IMR-90 (cell line): ENCODE measurements around the gene APIP. TPM values are rescaled to one million over a fixed set of nuclear protein-coding genes. Genes with fewer than 3 reads are reported as not detected.

Source experiments
- ATAC-seq: fragments of 200-7000 bp; cut with Tn5 transposase; 2 replicates; pipeline ENCODE4 v1.9.1; 2020; ENCODE audit warnings: low read depth, mild to moderate bottlenecking, moderate library complexity
- BruUV-seq: library from RNA; stranded (reverse); fragments of 400-500 nt; replicated peaks from 2 replicates; lab custom pipeline; 2021; lab: Mats Ljungman, UMichigan
- CTCF ChIA-PET: fragments of 300-600 bp; formaldehyde crosslinking; extraction: SDS; loops from one replicate; lab custom pipeline; 2021; ENCODE audit warnings: antibody characterized with exemption; lab: Yijun Ruan, JAX
- POLR2A ChIA-PET: fragments of 300-600 bp; sonication (Branson Sonifier 250); formaldehyde crosslinking; loops from one replicate; lab custom pipeline; 2022; ENCODE audit warnings: antibody characterized with exemption; ENCODE audit not compliant: unreplicated experiment; lab: Charles Lee
- DNase-seq: peaks from one replicate; pipeline ENCODE4 v3.0.0; 2013
- H2AFZ ChIP-seq: replicated peaks from 2 replicates; pipeline ENCODE3; 2013; ENCODE audit warnings: low read length, mild to moderate bottlenecking; ENCODE audit not compliant: poor library complexity
- H2AK5ac ChIP-seq: 2 replicates; pipeline ENCODE4 v1.6.1; 2013; ENCODE audit warnings: low read depth, low read length, inconsistent platforms
- H2AK9ac ChIP-seq: replicated peaks from 2 replicates; pipeline ENCODE3; 2013; ENCODE audit warnings: mild to moderate bottlenecking, low read depth, low read length, moderate library complexity; ENCODE audit not compliant: poor library complexity
- H2BK120ac ChIP-seq: 2 replicates; pipeline ENCODE4 v1.6.1; 2013; ENCODE audit warnings: low read depth, low read length, inconsistent platforms
- H2BK15ac ChIP-seq: 3 replicates; pipeline ENCODE4 v1.6.1; 2013; ENCODE audit warnings: low read depth, low read length, inconsistent platforms
- H2BK20ac ChIP-seq: 2 replicates; pipeline ENCODE4 v1.6.1; 2013; ENCODE audit warnings: low read depth, mild to moderate bottlenecking, inconsistent platforms, low read length, moderate library complexity
- H2BK5ac ChIP-seq: 2 replicates; pipeline ENCODE4 v1.6.1; 2013; ENCODE audit warnings: mild to moderate bottlenecking, low read depth, low read length, inconsistent platforms; ENCODE audit not compliant: poor library complexity, severe bottlenecking
- H3K14ac ChIP-seq: replicated peaks from 2 replicates; pipeline ENCODE4 v1.6.1; 2013; ENCODE audit warnings: low read depth, low read length, inconsistent platforms
- H3K18ac ChIP-seq: 2 replicates; pipeline ENCODE4 v1.6.1; 2013; ENCODE audit warnings: low read depth, low read length, control low read depth
- H3K23ac ChIP-seq: 2 replicates; pipeline ENCODE4 v1.6.1; 2013; ENCODE audit warnings: low read depth, low read length, inconsistent platforms
- H3K27ac ChIP-seq: 2 replicates; pipeline ENCODE4 v1.5.1; 2013; ENCODE audit warnings: mild to moderate bottlenecking, control low read depth, low read length; ENCODE audit not compliant: insufficient read depth
- H3K27me3 ChIP-seq: 2 replicates; pipeline ENCODE4 v1.6.1; 2013; ENCODE audit warnings: low read length; ENCODE audit not compliant: control insufficient read depth, insufficient read depth
- H3K36me3 ChIP-seq: 2 replicates; pipeline ENCODE4 v1.6.1; 2013; ENCODE audit warnings: low read length, mixed read lengths; ENCODE audit not compliant: control insufficient read depth, insufficient read depth
- H3K4ac ChIP-seq: 2 replicates; pipeline ENCODE4 v1.6.1; 2013; ENCODE audit warnings: low read depth, low read length, inconsistent platforms
- H3K4me1 ChIP-seq: 2 replicates; pipeline ENCODE4 v1.6.1; 2013; ENCODE audit warnings: low read length, mixed read lengths; ENCODE audit not compliant: control insufficient read depth, insufficient read depth
- H3K4me2 ChIP-seq: 2 replicates; pipeline ENCODE4 v1.6.1; 2013; ENCODE audit warnings: low read depth, mild to moderate bottlenecking, control low read depth, low read length, moderate library complexity
- H3K4me3 ChIP-seq: 2 replicates; pipeline ENCODE4 v1.5.1; 2013; ENCODE audit warnings: low read depth, mild to moderate bottlenecking, control low read depth, low read length, moderate library complexity; ENCODE audit not compliant: insufficient read depth
- H3K56ac ChIP-seq: 2 replicates; pipeline ENCODE4 v1.6.1; 2013; ENCODE audit warnings: low read length, inconsistent platforms; ENCODE audit not compliant: insufficient read depth; ENCODE audit errors: extremely low read depth
- H3K79me1 ChIP-seq, 2 experiments: 2 replicates each; pipeline ENCODE4 v1.6.1; 2013; ENCODE audit warnings: low read length in 2 of 2, inconsistent platforms in 1 of 2, low read depth in 1 of 2
- H3K9ac ChIP-seq: 2 replicates; pipeline ENCODE4 v1.6.1; 2013; ENCODE audit warnings: low read depth, low read length, control low read depth
- H3K9me1 ChIP-seq: 2 replicates; pipeline ENCODE4 v1.6.1; 2013; ENCODE audit warnings: low read length, inconsistent platforms; ENCODE audit not compliant: insufficient read depth
- H3K9me3 ChIP-seq: 2 replicates; pipeline ENCODE4 v1.6.1; 2013; ENCODE audit warnings: low read length; ENCODE audit not compliant: control insufficient read depth, insufficient read depth
- H4K20me1 ChIP-seq: 2 replicates; pipeline ENCODE4 v1.6.1; 2013; ENCODE audit warnings: low read length, inconsistent platforms; ENCODE audit not compliant: insufficient read depth
- H4K5ac ChIP-seq: 2 replicates; pipeline ENCODE4 v1.6.1; 2013; ENCODE audit warnings: mild to moderate bottlenecking, low read depth, low read length, control low read depth
- H4K8ac ChIP-seq, 2 experiments: 2 replicates each; pipeline ENCODE4 v1.6.1; 2013; ENCODE audit warnings: low read depth in 2 of 2, low read length in 2 of 2, control low read depth in 1 of 2, inconsistent platforms in 1 of 2
- H4K91ac ChIP-seq: 2 replicates; pipeline ENCODE4 v1.6.1; 2013; ENCODE audit warnings: low read depth, low read length, inconsistent platforms; ENCODE audit not compliant: insufficient read depth
- BHLHE40 ChIP-seq: fragments of 150-350 bp; IDR thresholded peaks from 2 replicates; pipeline ENCODE4 v1.6.1; 2016; ENCODE audit warnings: mild to moderate bottlenecking, low read depth, low read length
- CHD1 ChIP-seq: IDR thresholded peaks from 2 replicates; pipeline ENCODE4 v1.6.1; 2012; ENCODE audit warnings: low read depth, low read length, improper control_type of control experiment
- CTCF ChIP-seq: conservative IDR thresholded peaks from 2 replicates; pipeline ENCODE4 v1.5.1; 2012; ENCODE audit warnings: mild to moderate bottlenecking, low read depth, low read length, improper control_type of control experiment
- ELK1 ChIP-seq: fragments of 150-350 bp; IDR thresholded peaks from 2 replicates; pipeline ENCODE4 v1.6.1; 2016; ENCODE audit warnings: low read depth, mild to moderate bottlenecking, low read length, moderate library complexity, borderline replicate concordance
- POLR2A ChIP-seq: IDR thresholded peaks from 2 replicates; pipeline ENCODE4 v1.6.1; 2012; ENCODE audit warnings: mild to moderate bottlenecking, low read depth, low read length
- RAD21 ChIP-seq: IDR thresholded peaks from 2 replicates; pipeline ENCODE4 v1.6.1; 2012; ENCODE audit warnings: low read length, improper control_type of control experiment
- RFX5 ChIP-seq: IDR thresholded peaks from 2 replicates; pipeline ENCODE4 v1.8.0; 2012; ENCODE audit warnings: low read depth, mild to moderate bottlenecking, low read length, moderate library complexity
- SMC3 ChIP-seq: fragments of 150-350 bp; IDR thresholded peaks from 2 replicates; pipeline ENCODE4 v1.6.1; 2016; ENCODE audit warnings: low read depth, mild to moderate bottlenecking, antibody characterized with exemption, low read length, moderate library complexity
- USF2 ChIP-seq: fragments of 150-350 bp; IDR thresholded peaks from 2 replicates; pipeline ENCODE4 v1.6.1; 2017; ENCODE audit warnings: mild to moderate bottlenecking, antibody characterized with exemption, low read length, low read depth
- WGBS, 2 experiments: methylation state at CpG; one replicate each; pipeline versions ENCODE4 v1.1.5 to v1.1.7; 2013; ENCODE audit warnings: missing lambda C conversion rate in 2 of 2; ENCODE audit not compliant: insufficient read length in 1 of 2; ENCODE audit errors: extremely low coverage in 2 of 2; 5-methylcytosine and 5-hydroxymethylcytosine counted together
- dilution Hi-C: fragments of 300-500 bp; cut with HindIII; formaldehyde crosslinking; loops from one replicate; pipeline ENCODE4 v1.14.3; 2018; ENCODE audit warnings: low sequenced_read_pairs; ENCODE audit not compliant: unreplicated experiment
- in situ Hi-C: fragments of 300-500 bp; cut with MboI; formaldehyde crosslinking; loops from 3 replicates; pipeline ENCODE4 v1.14.3; 2019; ENCODE audit warnings: low sequenced_read_pairs, inconsistent platforms, mixed read lengths
- intact Hi-C: fragments of 100-400 bp; cut with micrococcal nuclease; formaldehyde crosslinking; loops from 2 replicates; pipeline ENCODE4 v1.10.0; 2022
- polyA plus RNA-seq, 3 experiments: library from polyadenylated mRNA; depleted of rRNA; stranded (reverse); fragments of >200 nt; gene quantifications; 2 replicates each; pipeline ENCODE4 v1.2.3, GENCODE V29; 2012; ENCODE audit warnings: low replicate concordance in 1 of 3
- total RNA-seq: library from RNA; depleted of rRNA; stranded (reverse); fragments of >200 nt; gene quantifications from 2 replicates; pipeline ENCODE4 v1.2.3, GENCODE V29; 2012

Gene APIP
- total and polyA plus RNA-seq, 2 of the 4 experiments (the other 2 are of a cell fraction): 9.9 to 16.6 TPM

- Histone ChIP-seq H2AK9ac (no peak overlapping the region), H3K4me1 (no peaks in the 10 kb centered on the region), H3K23ac (no peak overlapping the region), H3K18ac (no peak overlapping the region), H4K91ac (no peak overlapping the region), H3K9me1 (peaks cover 4% of the 10 kb centered on the region; the same call in 1 of the 2 replicates), H2BK5ac (no peak overlapping the region), H2BK120ac (no peak overlapping the region), H3K9ac (no peak overlapping the region), H2BK15ac (no peak overlapping the region), H3K27me3 (no peaks in the 10 kb centered on the region), H2BK20ac (no peak overlapping the region), H3K36me3 (peaks cover 4% of the 10 kb centered on the region), H3K4me3 (no peak overlapping the region), H3K56ac (no peak overlapping the region), H3K79me1 (peaks cover 51 to 55% of the 10 kb centered on the region in 2 experiments), H4K8ac (no peak overlapping the region), H4K20me1 (peaks cover 4% of the 10 kb centered on the region; the same call in 1 of the 2 replicates), H3K4me2 (no peak overlapping the region), H2AFZ (no peak overlapping the region), H4K5ac (no peak overlapping the region), H3K9me3 (peaks cover 12% of the 10 kb centered on the region), H3K27ac (no peak overlapping the region), H3K14ac (no peak overlapping the region), H3K4ac (no peak overlapping the region), H2AK5ac (no peak overlapping the region)
- in situ Hi-C loops (no loop called here), dilution Hi-C loops (no loop called here), intact Hi-C loops (no loop called here)
- POLR2A ChIA-PET: no interaction called here
- TF ChIP-seq RAD21 (no peak), CTCF (no peak), CHD1 (no peak), SMC3 (no peak), USF2 (no peak), POLR2A (no peak), ELK1 (no peak), BHLHE40 (no peak), RFX5 (no peak)
- BruUV-seq: no TSS peak
- DNase-seq: no peak
- ATAC-seq: no peak
- CTCF ChIA-PET: no interaction called here
- no CpG with 5 or more reads among the region's 3 CpGs for WGBS, 2 experiments
Observed at GRCh38 chr11:34904421-34904955, 11.7 kb downstream of the APIP start.
